Neuron (in vitro differentiated cells): Measurements from ENCODE around the gene SRCAP.

Experiments
- H2AFZ ChIP-seq: one replicate; pipeline ENCODE4 v1.6.1; 2013; ENCODE audit warnings: low read depth, mild to moderate bottlenecking, inconsistent platforms, low read length, moderate library complexity
- H3K27me3 ChIP-seq: one replicate; pipeline ENCODE4 v1.6.1; 2013; ENCODE audit warnings: low read length; ENCODE audit not compliant: insufficient read depth
- H3K36me3 ChIP-seq: one replicate; pipeline ENCODE4 v1.6.1; 2013; ENCODE audit warnings: low read length; ENCODE audit not compliant: insufficient read depth
- H3K4me1 ChIP-seq: one replicate; pipeline ENCODE4 v1.6.1; 2013; ENCODE audit warnings: low read length; ENCODE audit not compliant: insufficient read depth
- H3K4me3 ChIP-seq: 2 replicates; pipeline ENCODE4 v1.5.1; 2013; ENCODE audit warnings: mild to moderate bottlenecking, low read length, moderate library complexity
- H3K9me3 ChIP-seq: one replicate; pipeline ENCODE4 v1.6.1; 2013; ENCODE audit warnings: low read length

Gene SRCAP

DNA sequence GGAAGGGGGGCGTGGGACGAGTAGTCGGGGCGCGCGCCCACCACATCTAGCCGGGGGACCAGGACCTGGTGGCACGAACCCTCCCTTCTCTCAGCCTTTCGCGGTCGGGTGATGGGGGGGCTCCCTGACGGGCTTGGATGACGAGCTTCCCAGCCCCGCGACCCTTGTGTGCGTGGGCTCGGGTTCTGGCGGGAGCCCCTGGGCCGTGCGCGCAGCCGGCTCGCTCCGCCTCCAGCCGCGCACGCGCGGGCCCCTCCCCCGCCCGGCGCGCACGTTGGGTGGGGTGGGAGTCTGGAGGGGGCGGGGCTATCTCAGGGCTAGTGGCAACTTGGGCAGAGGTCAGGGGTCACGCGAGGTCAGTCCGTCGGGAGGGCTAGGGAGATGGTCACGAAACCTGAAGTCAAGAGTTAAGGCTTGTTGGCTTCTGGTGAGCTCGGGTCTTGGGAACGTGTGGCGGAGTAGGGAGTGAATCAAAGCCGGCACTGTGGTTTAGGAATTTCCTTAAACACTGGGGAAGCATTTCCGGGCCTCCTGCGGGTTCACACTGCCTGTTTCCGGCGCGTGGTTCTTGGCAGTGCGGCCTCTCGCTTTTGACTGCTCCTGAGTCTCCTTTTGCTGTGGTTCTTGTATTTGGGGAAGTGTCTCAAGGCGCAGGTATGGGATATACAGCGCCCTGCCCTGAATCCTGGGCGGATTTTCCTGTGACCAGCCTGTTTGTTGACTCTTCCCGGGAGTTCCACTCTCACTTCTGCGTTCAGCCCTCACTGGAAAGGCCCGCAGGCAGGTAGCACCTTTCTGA lies at the start of gene SRCAP:
SRCAP (plus strand) TSS at position 356 of the 799 bp plus-strand sequence. CDS start 1,654 bp downstream, outside the sequence.
- Histone ChIP-seq H3K9me3 (no peaks in the 10 kb centered on the region), H3K36me3 (peaks cover 28% of the 10 kb centered on the region), H3K4me3 (peak within 1 kb of the TSS; percentile 85), H3K27me3 (no peaks in the 10 kb centered on the region), H3K4me1 (peaks cover 15% of the 10 kb centered on the region), H2AFZ (peak within 1 kb of the TSS; percentile 80)

- H3K4me1 ChIP-seq: peaks cover 7% of the 10 kb centered on the region
- no peaks in the 10 kb centered on the region for H3K27me3 ChIP-seq
- peaks cover 21% of the 10 kb centered on the region for H3K36me3 ChIP-seq
- H2AFZ ChIP-seq: peak overlapping the region; percentile 87
- H3K4me3 ChIP-seq: no peak overlapping the region
- H3K9me3 ChIP-seq: no peaks in the 10 kb centered on the region
Measured at GRCh38 chr16:30649725-30650368, 49.1 kb upstream of the SRCAP start.

- Histone ChIP-seq H3K4me1 (peaks cover 7% of the 10 kb centered on the region), H3K9me3 (no peaks in the 10 kb centered on the region), H3K4me3 (peak within 1 kb of the TSS; percentile 82), H3K27me3 (no peaks in the 10 kb centered on the region), H2AFZ (peak within 1 kb of the TSS; percentile 87), H3K36me3 (peaks cover 28% of the 10 kb centered on the region)
Measured at GRCh38 chr16:30650369-30651123, 48.4 kb upstream of the SRCAP start, which contains the start of gene PRR14. Gene PRR14 (plus strand): TSS chr16:30650960. CDS start chr16:30651646, 686 bp downstream.

DNA sequence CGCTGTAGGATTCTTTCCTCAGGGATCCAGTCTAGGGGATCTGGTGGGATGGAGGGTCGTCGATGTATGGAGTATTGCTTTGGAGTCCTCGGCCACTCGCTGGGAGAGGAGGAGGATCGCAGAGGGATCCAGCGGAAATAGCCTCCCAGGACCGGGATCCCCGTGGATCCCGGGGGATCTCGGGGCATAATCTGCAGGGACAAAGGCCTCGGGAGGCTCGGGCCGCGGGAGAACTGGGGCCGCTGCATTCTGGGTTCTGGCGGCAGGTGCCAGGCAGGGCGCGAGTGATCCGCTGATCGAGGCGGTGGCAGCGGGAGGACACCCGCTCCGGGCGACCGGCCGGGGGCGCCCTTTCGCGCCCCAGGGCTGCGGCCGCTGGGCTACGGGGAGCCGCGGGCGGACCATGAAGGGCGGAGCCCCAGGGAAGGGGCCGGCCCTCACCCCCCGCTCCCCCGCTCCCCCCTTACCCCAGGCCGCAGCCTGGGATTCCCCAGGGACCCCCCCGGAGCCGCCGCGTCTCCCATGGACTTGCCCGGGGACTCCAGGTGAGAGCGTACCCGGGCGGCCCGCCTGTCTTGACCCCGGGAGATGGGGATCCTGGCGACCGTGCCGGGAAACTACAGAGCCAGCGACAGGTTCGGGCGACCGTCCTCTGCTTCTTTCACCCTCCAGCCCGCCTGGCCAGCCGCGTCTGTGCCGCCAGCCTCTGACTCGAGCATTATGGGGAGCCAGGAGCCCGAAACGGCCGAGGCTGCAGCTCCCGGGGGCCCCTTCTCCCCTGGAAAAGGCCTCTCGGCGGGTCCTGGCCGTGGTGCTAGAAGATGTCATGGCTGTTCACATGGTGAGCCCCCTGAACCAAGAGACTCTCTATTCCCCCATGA lies 47.6 kb upstream of the SRCAP start:
- Histone ChIP-seq H3K27me3 (no peaks in the 10 kb centered on the region), H3K36me3 (peaks cover 33% of the 10 kb centered on the region), H2AFZ (peak overlapping the region; percentile 77), H3K4me3 (peak overlapping the region; percentile 82), H3K9me3 (no peaks in the 10 kb centered on the region), H3K4me1 (peaks cover 7% of the 10 kb centered on the region)

DNA sequence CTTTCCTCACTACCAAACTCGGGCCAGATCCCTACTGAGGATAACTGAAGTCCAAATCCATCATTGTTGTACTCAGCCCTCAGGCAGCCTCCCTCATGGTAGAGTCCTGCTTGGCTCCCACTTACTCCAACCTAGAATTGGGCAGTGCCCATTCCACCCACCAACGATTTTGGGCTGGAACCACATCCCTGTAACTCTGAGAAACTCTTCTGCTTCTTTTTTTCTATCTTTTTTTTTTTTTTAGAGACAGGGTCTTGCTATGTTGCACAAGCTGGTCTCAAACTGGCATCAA lies 47.0 kb upstream of the SRCAP start:
- Histone ChIP-seq H3K9me3 (no peaks in the 10 kb centered on the region), H3K36me3 (peaks cover 35% of the 10 kb centered on the region), H2AFZ (no peak overlapping the region), H3K4me3 (peak overlapping the region; percentile 82), H3K4me1 (peaks cover 13% of the 10 kb centered on the region), H3K27me3 (no peaks in the 10 kb centered on the region)

DNA sequence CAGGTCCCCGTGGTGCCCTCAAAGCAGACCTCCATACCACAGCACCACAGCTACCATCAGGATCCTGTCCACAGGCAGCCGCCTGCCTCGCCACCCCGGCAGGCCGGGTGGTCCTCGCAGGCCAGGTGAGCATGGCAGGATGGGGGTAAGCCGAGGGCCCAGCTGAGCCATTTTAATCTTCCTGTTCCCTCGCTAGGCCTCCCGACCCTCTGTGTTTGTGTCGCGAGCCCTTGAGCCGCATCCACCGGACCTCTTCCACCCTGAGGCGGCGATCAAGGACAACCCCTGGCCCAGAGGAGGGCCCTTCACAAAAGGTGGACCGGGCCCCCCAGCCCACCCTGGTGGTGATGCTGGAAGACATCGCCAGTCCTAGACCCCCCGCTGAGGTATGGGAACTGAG lies 46.3 kb upstream of the SRCAP start:
- Histone ChIP-seq H3K9me3 (no peaks in the 10 kb centered on the region), H3K27me3 (no peaks in the 10 kb centered on the region), H2AFZ (no peak overlapping the region), H3K4me1 (peaks cover 20% of the 10 kb centered on the region), H3K36me3 (peaks cover 35% of the 10 kb centered on the region), H3K4me3 (no peak overlapping the region)

- no peaks in the 10 kb centered on the region for H3K27me3 ChIP-seq
Measured at GRCh38 chr16:30654856-30655255, 44.1 kb upstream of the SRCAP start.

GRCh38 chr16:30655815-30656347 lies 43.1 kb upstream of the SRCAP start:
- Histone ChIP-seq H3K36me3 (peaks cover 36% of the 10 kb centered on the region), H3K9me3 (no peaks in the 10 kb centered on the region), H3K4me3 (no peak overlapping the region)

More at GRCh38 chr16:30654856-30655255, 44.1 kb upstream of the SRCAP start:
- Histone ChIP-seq H2AFZ (no peak overlapping the region), H3K4me1 (peaks cover 20% of the 10 kb centered on the region), H3K9me3 (no peaks in the 10 kb centered on the region), H3K36me3 (peaks cover 35% of the 10 kb centered on the region), H3K4me3 (no peak overlapping the region)

GRCh38 chr16:30656388-30656787 lies 42.6 kb upstream of the SRCAP start:
- H3K36me3 ChIP-seq: peaks cover 40% of the 10 kb centered on the region

More at GRCh38 chr16:30655815-30656347, 43.1 kb upstream of the SRCAP start:
- Histone ChIP-seq H3K27me3 (no peaks in the 10 kb centered on the region), H2AFZ (no peak overlapping the region), H3K4me1 (peaks cover 26% of the 10 kb centered on the region)

DNA sequence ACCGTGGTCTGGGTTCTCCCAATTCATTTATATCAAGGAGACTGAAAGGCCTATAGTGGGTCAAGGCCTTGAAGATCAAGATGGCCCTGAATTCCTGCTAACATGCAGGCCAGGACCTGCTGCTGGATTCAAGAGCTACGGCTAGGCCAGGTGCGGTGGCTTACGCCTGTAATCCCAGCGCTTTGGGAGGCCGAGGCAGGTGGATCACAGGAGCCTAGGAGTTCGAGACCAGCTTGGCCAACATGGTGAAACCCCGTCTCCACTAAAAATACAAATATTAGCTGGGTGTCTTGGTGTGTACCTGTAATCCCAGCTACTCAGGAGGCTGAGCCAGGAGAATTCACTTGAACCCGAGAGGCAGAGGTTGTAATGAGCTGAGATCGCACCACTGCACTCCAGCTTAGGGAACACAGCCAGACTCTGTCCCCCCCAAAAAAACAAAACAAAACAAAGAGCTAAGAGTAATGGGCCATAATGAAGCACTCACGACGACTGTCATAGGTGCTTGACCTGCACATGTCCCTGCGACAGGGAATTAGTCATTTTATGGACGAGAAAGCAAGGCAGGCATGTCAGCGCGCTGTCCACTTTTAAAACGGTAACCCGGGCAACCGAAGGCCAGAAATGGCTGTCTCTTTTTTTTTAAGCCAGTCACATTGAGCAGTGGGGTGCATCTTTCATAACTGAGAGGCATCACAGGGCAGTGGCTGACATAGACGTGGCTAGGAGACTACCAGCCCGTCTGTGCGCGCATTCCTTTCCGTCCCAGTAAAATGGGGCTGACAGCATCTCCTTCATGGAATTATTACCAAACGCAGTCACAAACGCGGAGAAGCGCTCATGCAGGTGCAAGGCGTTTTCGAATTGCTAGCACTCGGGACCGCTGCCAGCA lies 41.8 kb upstream of the SRCAP start:
- no peaks in the 10 kb centered on the region for H3K9me3 ChIP-seq
- H3K36me3 ChIP-seq: peaks cover 48% of the 10 kb centered on the region
- H2AFZ ChIP-seq: no peak overlapping the region
- peaks cover 30% of the 10 kb centered on the region for H3K4me1 ChIP-seq
- H3K4me3 ChIP-seq: peak overlapping the region; percentile 54
- H3K27me3 ChIP-seq: no peaks in the 10 kb centered on the region

More at GRCh38 chr16:30656388-30656787, 42.6 kb upstream of the SRCAP start:
- Histone ChIP-seq H3K27me3 (no peaks in the 10 kb centered on the region), H3K4me1 (peaks cover 32% of the 10 kb centered on the region), H3K9me3 (no peaks in the 10 kb centered on the region), H2AFZ (no peak overlapping the region), H3K4me3 (no peak overlapping the region)

DNA sequence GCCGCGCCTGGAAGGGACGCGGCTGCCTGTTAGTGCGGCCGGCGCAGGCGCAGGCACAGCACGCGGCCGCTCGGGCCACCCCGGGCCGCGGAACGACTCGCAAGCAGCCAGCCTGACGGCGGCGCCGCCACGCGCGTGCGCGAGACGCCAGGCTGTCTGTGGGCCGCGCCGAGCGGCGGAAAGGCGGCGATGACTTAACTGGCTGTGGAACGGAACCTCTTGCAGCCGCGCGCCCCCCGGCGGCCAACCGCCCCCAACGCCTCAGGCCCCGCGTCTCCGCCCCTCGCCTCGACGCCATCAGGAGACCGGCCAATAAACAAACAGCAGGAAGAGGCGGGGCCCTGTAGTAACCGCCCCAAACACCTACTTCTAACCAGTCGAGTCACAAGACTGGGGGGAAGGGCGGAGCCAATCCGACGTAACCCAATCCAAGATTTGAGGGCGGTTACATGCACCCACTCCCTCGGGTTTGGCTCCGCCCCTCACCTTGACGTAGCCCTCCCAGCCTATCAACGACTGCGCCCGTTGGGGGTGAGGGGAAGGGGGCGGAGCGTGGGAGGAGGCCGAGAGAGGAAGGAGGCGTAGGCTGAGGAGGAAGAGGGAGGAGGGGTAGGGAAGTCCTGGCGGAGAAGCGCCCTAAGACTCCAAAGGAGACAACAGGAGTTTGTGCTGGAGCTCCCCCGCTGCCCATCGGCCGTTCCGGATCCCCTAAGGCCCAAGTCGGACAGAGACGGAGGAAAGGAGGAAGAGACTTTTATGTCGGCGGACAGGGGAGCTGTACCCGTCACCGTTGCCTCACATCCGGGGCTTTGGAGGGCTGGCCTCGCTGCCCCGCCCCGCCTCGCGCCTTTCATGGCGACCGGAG lies 40.9 kb upstream of the SRCAP start, which contains the start of gene FBRS:
FBRS (plus strand) TSS at position 566 of the 865 bp plus-strand sequence. CDS start 1,088 bp downstream, outside the sequence.
- Histone ChIP-seq H3K9me3 (no peaks in the 10 kb centered on the region), H2AFZ (peak within 1 kb of the TSS; percentile 0), H3K4me3 (peak within 1 kb of the TSS; percentile 63), H3K36me3 (peaks cover 49% of the 10 kb centered on the region), H3K4me1 (peaks cover 30% of the 10 kb centered on the region), H3K27me3 (no peaks in the 10 kb centered on the region)
